Smooth muscle cell (in vitro differentiated cells): ENCODE data around the gene UXS1. TPM values are rescaled to one million over a fixed set of nuclear protein-coding genes. Genes with fewer than 3 reads are reported as not detected.
A peak's percentile ranks its signal among the peaks of the same experiment; 100 is the strongest.

Experiments
- DNase-seq: peaks from one replicate; lab custom pipeline; 2025; ENCODE audit not compliant: unreplicated experiment; lab: John Stamatoyannopoulos, UW
- H2AFZ ChIP-seq: fragments of 200-600 bp; sonication (generic); 2 replicates; pipeline ENCODE4 v1.6.0; 2016; ENCODE audit warnings: antibody characterized with exemption, low read depth, mild to moderate bottlenecking
- H3F3A ChIP-seq: fragments of 200-600 bp; sonication (generic); 2 replicates; pipeline ENCODE4 v1.6.0; 2017; ENCODE audit warnings: antibody characterized with exemption, low read depth
- H3K27ac ChIP-seq: fragments of 200-600 bp; sonication (generic); 2 replicates; pipeline ENCODE4 v1.5.1; 2016; ENCODE audit warnings: low read depth, mild to moderate bottlenecking
- H3K27me3 ChIP-seq: fragments of 200-600 bp; sonication (generic); 2 replicates; pipeline ENCODE4 v1.6.1; 2016; ENCODE audit warnings: low read depth, mild to moderate bottlenecking
- H3K36me3 ChIP-seq: fragments of 200-600 bp; sonication (generic); 2 replicates; pipeline ENCODE4 v1.5.1; 2016; ENCODE audit warnings: low read depth
- H3K4me1 ChIP-seq: fragments of 200-600 bp; sonication (generic); 2 replicates; pipeline ENCODE4 v1.5.1; 2016; ENCODE audit warnings: low read depth
- H3K4me2 ChIP-seq: fragments of 200-600 bp; sonication (generic); 2 replicates; pipeline ENCODE4 v1.6.0; 2016; ENCODE audit warnings: mild to moderate bottlenecking
- H3K4me3 ChIP-seq: fragments of 200-600 bp; sonication (generic); 2 replicates; pipeline ENCODE4 v1.5.1; 2016; ENCODE audit warnings: mild to moderate bottlenecking
- H3K79me2 ChIP-seq: fragments of 200-600 bp; sonication (generic); 2 replicates; pipeline ENCODE4 v1.6.0; 2016; ENCODE audit warnings: low read depth, mild to moderate bottlenecking
- H3K9ac ChIP-seq: fragments of 200-600 bp; sonication (generic); 2 replicates; pipeline ENCODE4 v1.6.0; 2016; ENCODE audit warnings: low read depth
- H3K9me3 ChIP-seq: fragments of 200-600 bp; sonication (generic); replicated peaks from 2 replicates; pipeline ENCODE4 v1.5.1; 2016; ENCODE audit warnings: low read depth
- H4K20me1 ChIP-seq: fragments of 200-600 bp; sonication (generic); 2 replicates; pipeline ENCODE4 v1.6.0; 2016; ENCODE audit warnings: low read depth
- WGBS: methylation state at CpG from one replicate; pipeline ENCODE4 v1.1.7; 2016; ENCODE audit warnings: low lambda C conversion rate; 5-methylcytosine and 5-hydroxymethylcytosine counted together
- polyA plus RNA-seq: library from polyadenylated mRNA; unstranded; fragments of >200 nt; fragmentation: Nextera tagmentation; extraction: Ambion mirVana; gene quantifications from 2 replicates; pipeline ENCODE4 v1.2.1, GENCODE V29; 2016
- total RNA-seq: library from RNA; depleted of rRNA; stranded (reverse); fragments of >200 nt; gene quantifications from 2 replicates; pipeline ENCODE4 v1.2.3, GENCODE V29; 2014
- TF ChIP-seq, protein P1 (sequence below): fragments of 200-600 bp; sonication (generic); IDR thresholded peaks from 2 replicates; pipeline ENCODE4 v1.5.1; 2017; ENCODE audit warnings: borderline replicate concordance, mild to moderate bottlenecking, antibody characterized with exemption; ENCODE audit not compliant: insufficient read depth, poor library complexity, severe bottlenecking

The UXS1 gene
- total and polyA plus RNA-seq, 2 experiments from 2014 or later: 22.2 to 33.5 TPM

DNA sequence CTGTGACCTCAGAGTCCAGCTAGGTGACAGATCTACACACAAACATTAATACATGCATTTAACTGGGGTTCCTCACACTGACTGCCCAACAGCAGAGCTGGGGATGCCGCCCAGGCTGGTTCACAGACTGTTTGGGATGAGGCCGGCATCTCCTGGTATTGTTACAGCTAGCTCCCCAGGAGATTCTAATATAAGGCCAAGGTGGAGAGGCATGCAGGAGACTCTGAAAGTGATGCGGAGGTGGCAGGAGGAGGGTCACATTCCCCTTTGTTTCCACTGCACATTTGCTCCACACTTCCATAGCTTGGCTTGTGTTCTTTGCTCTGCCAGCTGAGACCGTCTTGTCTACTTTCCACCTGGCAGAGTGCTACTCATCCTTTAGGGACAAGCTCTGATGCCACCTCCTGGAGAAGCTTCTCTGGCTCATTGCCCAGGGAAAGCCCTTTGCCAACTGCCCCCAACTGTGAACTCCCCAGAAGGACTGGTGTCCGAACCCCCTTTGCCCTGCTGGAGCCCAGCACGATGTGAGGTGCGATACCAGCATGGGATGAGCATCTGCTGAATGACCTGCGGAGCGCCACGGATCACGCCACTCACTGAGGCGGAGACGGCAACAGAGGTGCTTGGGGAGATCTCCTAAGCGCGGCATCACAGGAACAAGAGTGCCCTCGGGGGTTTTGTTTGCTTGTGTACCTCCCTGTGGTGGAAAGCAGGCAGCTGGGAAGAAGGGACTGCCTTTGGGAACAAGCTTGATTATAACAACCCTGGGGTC, 88.8 kb downstream of the UXS1 start:
- no peaks in the 10 kb centered on the region for H3K36me3 ChIP-seq
- no peaks in the 10 kb centered on the region for H3K79me2 ChIP-seq
- H4K20me1 ChIP-seq: peaks cover 8% of the 10 kb centered on the region
- no peak overlapping the region for H3K4me2 ChIP-seq
- TF ChIP-seq, protein P1, sequence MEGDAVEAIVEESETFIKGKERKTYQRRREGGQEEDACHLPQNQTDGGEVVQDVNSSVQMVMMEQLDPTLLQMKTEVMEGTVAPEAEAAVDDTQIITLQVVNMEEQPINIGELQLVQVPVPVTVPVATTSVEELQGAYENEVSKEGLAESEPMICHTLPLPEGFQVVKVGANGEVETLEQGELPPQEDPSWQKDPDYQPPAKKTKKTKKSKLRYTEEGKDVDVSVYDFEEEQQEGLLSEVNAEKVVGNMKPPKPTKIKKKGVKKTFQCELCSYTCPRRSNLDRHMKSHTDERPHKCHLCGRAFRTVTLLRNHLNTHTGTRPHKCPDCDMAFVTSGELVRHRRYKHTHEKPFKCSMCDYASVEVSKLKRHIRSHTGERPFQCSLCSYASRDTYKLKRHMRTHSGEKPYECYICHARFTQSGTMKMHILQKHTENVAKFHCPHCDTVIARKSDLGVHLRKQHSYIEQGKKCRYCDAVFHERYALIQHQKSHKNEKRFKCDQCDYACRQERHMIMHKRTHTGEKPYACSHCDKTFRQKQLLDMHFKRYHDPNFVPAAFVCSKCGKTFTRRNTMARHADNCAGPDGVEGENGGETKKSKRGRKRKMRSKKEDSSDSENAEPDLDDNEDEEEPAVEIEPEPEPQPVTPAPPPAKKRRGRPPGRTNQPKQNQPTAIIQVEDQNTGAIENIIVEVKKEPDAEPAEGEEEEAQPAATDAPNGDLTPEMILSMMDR: no peak
- H3K9me3 ChIP-seq: no peaks in the 10 kb centered on the region
- WGBS: 97% methylated on average over 16 of the region's 16 CpGs
- H3K27ac ChIP-seq: no peak overlapping the region
- H3K4me1 ChIP-seq: no peaks in the 10 kb centered on the region
- H3F3A ChIP-seq: no peaks in the 10 kb centered on the region
- no peak overlapping the region for H2AFZ ChIP-seq
- H3K4me3 ChIP-seq: no peak overlapping the region
- no peaks in the 10 kb centered on the region for H3K27me3 ChIP-seq
- no peak overlapping the region for H3K9ac ChIP-seq
- DNase-seq: no peak

DNA sequence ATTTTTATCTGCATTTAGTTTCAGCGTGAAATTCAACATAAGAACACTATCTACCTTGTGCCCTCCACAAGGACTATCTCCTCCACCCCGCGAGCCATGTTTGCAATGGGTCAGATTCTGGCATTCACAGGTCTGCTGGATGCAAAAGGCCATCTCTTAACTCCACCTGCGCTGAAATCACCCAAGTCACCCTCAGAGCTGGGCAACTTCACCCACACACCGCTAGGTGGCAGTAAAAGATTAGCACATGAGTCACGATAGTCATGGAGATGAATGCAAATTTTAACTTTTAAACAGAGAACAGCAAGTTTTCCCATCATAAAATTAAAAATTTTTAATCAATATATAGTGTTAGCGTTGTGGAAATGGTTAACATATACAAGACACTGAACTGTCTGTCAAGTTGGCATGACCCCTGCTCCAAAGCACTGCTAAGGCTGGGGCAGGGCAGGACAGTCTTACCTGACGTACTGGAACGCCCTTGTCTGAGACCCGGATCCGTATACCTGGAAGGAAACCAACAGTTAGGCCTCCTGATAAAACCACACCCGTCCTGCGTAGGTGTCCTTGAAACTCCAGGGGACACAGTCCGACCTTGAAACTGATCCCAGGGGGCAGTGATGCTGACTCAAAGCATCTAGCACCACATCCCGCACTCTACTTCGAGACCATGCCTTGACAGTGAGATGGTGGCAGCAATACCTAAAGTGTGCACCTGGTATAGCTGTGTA, 89.6 kb downstream of the UXS1 start:
- Histone ChIP-seq H4K20me1 (peaks cover 8% of the 10 kb centered on the region), H3K4me2 (no peak overlapping the region), H3K4me1 (no peaks in the 10 kb centered on the region), H3F3A (no peaks in the 10 kb centered on the region), H2AFZ (no peak overlapping the region), H3K36me3 (no peaks in the 10 kb centered on the region), H3K79me2 (no peaks in the 10 kb centered on the region), H3K9ac (no peak overlapping the region), H3K27me3 (no peaks in the 10 kb centered on the region), H3K4me3 (no peak overlapping the region), H3K27ac (no peak overlapping the region), H3K9me3 (no peaks in the 10 kb centered on the region)
- 66% methylated on average over 16 of the region's 16 CpGs for WGBS
- TF ChIP-seq, protein P1: peak; percentile 97
- DNase-seq: no peak

DNA sequence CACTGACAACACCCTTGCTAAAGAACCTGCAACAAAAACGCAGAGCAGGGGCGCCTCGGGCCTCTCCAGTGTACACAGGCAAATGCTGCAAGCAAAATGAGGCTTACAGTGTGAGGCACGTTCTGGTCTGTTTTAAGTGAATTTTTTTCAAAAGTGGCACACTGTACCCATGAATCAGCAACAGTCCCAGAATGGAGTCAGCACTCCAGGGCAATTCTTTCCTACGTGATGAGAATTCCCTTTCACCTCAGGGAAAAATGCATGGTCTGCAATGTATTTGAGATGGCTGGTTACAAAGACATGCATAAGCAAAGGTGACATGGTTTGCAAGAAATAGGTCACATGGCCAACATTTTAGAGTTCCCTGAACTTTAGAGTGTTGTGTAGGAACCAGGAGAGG, 94.4 kb downstream of the UXS1 start:
- DNase-seq: no peak
- 92% methylated on average over 5 of the region's 5 CpGs for whole genome bisulfite sequencing
- Histone ChIP-seq H3K27ac (no peak overlapping the region), H3K27me3 (no peaks in the 10 kb centered on the region), H2AFZ (no peak overlapping the region), H3K4me3 (no peak overlapping the region), H3K9ac (no peak overlapping the region), H3K4me2 (no peak overlapping the region), H3K4me1 (no peaks in the 10 kb centered on the region), H3F3A (no peaks in the 10 kb centered on the region), H4K20me1 (peaks cover 8% of the 10 kb centered on the region), H3K79me2 (no peaks in the 10 kb centered on the region), H3K36me3 (no peaks in the 10 kb centered on the region), H3K9me3 (no peaks in the 10 kb centered on the region)
- TF ChIP-seq, protein P1: no peak
